H1 (cell line): ENCODE data around the gene KCNQ1. TPM values are rescaled to one million over a fixed set of nuclear protein-coding genes. Genes with fewer than 3 reads are reported as not detected.

Experiments
- ASH2L ChIP-seq: fragments of 200-600, 300-600 bp; sonication (generic); IDR thresholded peaks from one replicate; pipeline ENCODE4 v1.7.1; 2017; ENCODE audit warnings: low read length
- CBX5 ChIP-seq: fragments of 300-800, 300-1000 bp; sonication (generic); IDR thresholded peaks from 2 replicates; pipeline ENCODE4 v1.7.1; 2016; ENCODE audit warnings: antibody characterized with exemption, low read length, low read depth
- CHD1 ChIP-seq: IDR thresholded peaks from 2 replicates; pipeline ENCODE4 v1.6.1; 2012; ENCODE audit warnings: low read depth, low read length, improper control_type of control experiment
- CTCF ChIP-seq, 3 experiments: IDR thresholded peaks; 1 replicate in 2 of 3; 2 replicates in 1 of 3; pipeline versions ENCODE4 v1.5.1 to v1.6.1; 2011; ENCODE audit warnings: low read length in 3 of 3, mild to moderate bottlenecking in 3 of 3, inconsistent platforms in 2 of 3, low read depth in 1 of 3, moderate library complexity in 1 of 3; ENCODE audit not compliant: insufficient read depth in 1 of 3; ENCODE audit errors: control extremely low read depth in 1 of 3
- NANOG ChIP-seq: IDR thresholded peaks from 2 replicates; pipeline ENCODE4 v1.6.1; 2011; ENCODE audit warnings: low read length, low read depth, mild to moderate bottlenecking, inconsistent platforms; ENCODE audit not compliant: insufficient read depth, poor library complexity, severe bottlenecking
- RBBP5 ChIP-seq: IDR thresholded peaks from 2 replicates; pipeline ENCODE4 v1.7.1; 2012; ENCODE audit warnings: low read depth, mild to moderate bottlenecking, inconsistent platforms, low read length, moderate library complexity, borderline replicate concordance
- SP4 ChIP-seq: IDR thresholded peaks from 2 replicates; pipeline ENCODE4 v1.6.1; 2012; ENCODE audit warnings: low read length, inconsistent platforms
- USF2 ChIP-seq: IDR thresholded peaks from 2 replicates; pipeline ENCODE4 v1.6.1; 2011; ENCODE audit warnings: low read length, improper control_type of control experiment
- YY1 ChIP-seq: IDR thresholded peaks from 2 replicates; pipeline ENCODE4 v1.6.1; 2011; ENCODE audit warnings: low read depth, mild to moderate bottlenecking, low read length
- polyA plus RNA-seq, 7 experiments: library from polyadenylated mRNA; depleted of rRNA in 3 of 7; stranded (reverse) in 5 of 7; unstranded in 2 of 7; fragments of >200 nt in 5 of 7; fragments of 200-250 nt in 2 of 7; gene quantifications; 1 replicate in 5 of 7; 2 replicates in 1 of 7; 4 replicates in 1 of 7; pipeline versions ENCODE4 v1.2.1 to v1.2.3, GENCODE V29; 2011 to 2013; ENCODE audit warnings: missing spikeins in 2 of 7, mixed read lengths in 2 of 7
- total RNA-seq: library from RNA; stranded (reverse); fragmentation: NEBNext Ultra II Directional; extraction: Animal tissue kit (Norgen Biotek cat#: 25700); gene quantifications from 2 replicates; pipeline ENCODE4 v1.2.1, GENCODE V29; 2021

Gene KCNQ1
- total and polyA plus RNA-seq, 2 of the 8 experiments (the other 6 are each of a cell fraction or from before 2014, with no cell fraction given), result 1.9 to 2.0 TPM

- TF ChIP-seq CTCF (IDR thresholded peaks at IDR 0.05; ENCODE audit: control extremely low read depth in 1 of 3, insufficient read depth in 1 of 3, low read depth in 1 of 3, low read length in 3 of 3) (no peak), YY1 (no peak), CBX5 (no peak), CHD1 (no peak), RBBP5 (no peak), ASH2L (no peak), NANOG (no peak), USF2 (no peak), SP4 (no peak)
These were observed 36.1 kb upstream of the KCNQ1 start (continued) for GRCh38 chr11:2408671-2409070.
